HL-60/S4 treated with retinoic acid at 250 ng/mL for 4 days and 3 days (cell line): ENCODE results near the gene HACD2.

Experiments used
- in situ Hi-C: fragments of 300-500 bp; cut with MboI; formaldehyde crosslinking; loops from 2 replicates; pipeline ENCODE4 v1.7.0; 2022; ENCODE audit warnings: low sequenced_read_pairs

HACD2 gene

DNA sequence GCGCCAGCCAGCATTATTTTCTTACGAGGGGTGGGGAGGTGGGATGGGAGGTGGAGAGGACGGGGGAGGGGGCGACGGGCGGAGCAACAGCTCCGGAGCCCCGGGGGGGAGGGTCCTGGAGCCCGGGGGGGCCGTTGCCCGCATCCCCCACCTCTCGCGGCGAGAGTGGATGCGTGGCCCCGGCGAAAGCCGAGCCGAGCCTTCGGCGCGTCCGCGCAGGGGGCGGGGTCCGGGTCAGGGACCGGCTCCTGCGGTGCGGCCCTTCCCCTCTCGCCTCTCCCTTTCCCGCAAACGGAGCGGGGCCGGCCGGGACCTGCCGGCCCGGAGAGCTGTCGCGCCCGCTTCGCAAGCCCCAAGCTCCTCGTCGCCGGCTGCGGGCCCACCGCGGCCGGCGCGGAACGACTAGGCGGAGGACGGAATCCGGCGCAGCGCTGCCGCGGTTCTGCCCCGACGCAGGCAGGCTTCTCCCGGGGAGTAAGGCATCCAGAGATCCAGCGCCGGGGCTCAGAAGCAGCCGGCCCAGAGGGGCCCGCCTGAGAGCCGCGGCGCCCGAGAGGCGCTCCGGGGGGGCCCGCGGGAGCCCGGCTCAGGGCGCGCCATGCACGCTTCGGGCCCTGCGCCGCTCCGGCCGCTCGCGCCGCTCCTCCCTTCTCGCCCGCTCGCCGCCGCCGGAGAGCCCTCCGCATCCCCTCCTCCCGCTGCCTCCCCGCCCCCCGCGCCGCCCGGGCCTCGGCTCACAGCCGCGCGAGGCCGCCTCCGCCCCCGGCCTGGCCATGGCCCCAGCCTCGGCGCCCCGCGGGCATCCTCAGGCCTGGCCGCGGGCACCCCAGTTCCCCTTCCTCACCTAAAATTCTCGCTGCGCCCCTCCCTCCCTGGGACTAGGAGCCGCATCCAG is 135.5 kb downstream of the HACD2 start:
- in situ Hi-C loops = no loop called here

DNA sequence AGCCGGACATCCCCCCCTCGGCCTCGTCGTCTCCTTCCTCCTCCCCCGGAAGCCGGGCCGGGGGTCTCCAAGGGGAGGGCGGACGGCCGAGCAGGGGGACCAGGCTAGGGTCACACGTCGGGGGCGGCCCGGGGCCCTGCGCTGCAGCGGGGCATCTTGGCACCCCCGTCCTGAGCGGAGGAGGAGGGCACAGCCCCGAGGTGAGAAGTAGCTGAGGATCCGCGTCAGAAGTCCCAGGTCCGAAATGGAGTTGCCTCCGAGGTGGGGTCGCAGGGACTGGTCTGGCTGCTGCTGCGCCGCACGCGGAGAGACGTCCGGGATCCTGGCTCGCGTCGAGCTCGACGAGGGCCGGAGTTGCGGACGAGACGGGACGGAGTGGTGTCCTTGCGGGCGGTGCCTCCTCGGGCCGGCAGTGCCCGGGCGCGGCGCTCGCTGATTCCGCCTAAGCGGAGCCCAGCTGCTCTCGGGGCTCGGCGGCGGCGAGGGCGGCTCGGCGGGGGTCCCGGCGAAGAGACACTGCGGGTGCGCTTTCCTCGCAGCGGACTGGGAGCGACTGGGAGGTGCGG is 136.2 kb downstream of the HACD2 start, which contains the start of gene ADCY5:
ADCY5 (minus strand) TSS at position 555 of the 566 bp plus-strand sequence; CDS start at position 10, 545 bp downstream.
- in situ Hi-C loops = no loop called here

DNA sequence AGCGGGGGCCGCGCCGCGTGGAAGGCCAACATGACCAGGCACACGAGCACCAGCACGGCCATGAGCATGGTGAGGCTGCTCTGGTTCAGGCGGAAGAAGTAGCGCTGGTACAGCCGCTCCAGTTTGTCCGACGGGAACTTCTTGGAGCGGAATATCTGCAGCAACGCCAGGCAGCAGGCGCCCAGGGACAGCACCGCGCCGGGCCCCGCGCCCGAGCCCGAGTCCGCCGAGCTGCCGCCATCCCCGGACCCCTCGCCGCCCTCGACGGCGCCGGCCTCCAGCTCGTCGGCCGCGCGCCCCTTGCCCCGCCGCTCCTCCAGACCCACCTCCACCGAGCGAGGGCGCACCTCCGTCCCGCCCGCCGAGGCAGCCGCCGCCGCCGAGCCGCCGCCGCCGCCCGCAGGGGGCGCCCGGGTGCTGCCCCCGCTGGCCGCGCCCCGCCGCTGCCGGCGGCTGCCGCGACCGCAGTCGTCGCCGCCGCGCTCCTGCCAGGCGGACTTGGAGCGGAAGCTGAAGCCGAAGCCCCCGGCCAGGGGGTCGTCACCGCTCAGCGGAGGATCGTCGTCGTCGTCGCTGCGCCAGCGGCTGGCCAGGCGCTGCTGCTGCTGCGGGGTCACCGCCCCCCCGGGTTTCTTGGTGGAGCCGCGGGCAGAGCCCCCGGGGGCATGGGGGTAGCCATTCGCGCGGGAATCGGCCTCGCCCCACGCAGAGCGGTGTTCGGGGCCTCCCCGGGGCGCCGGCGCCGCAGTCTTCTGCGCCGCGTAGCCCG is 136.9 kb downstream of the HACD2 start:
- in situ Hi-C loops = no loop called here

DNA sequence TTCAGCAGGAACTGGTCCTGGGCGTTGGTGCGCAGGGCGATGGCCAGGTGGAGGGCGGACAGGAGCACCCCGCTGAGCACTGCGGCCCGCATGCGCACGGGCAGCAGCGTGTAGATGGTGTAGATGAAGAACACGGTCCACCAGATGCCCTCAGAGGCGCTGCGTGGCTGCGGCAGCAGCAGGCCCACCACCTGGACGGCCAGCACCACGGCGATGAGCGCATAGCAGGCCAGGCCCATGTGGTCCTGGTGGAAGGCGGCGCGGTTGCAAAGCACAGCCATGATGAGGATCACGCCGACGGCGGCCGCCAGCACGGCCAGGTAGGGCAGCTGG is 137.5 kb downstream of the HACD2 start:
- in situ Hi-C loops = no loop called here

DNA sequence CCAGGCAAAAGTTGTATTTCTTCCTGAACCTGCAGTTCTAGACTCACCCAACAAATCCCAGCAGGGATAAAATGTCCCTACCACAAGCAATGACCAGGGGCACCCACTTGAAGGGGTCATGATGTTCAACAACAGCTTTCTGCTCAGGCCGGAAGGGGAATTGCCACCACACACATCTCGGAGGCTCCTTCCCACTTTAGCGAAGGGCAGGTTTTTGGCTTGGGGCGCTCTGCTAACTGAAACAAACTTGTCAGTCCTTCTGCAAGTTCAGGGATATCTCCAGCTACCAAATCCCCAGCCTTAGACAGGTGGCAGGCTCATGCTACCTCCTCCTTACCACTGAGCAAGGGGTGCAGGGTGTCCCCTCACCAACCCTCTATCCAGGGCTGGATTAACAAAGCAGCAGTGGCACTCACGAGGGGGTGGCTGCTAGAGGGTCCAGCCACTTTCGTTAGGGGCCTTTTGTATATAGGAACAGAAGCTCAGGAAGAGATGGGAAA is 138.2 kb downstream of the HACD2 start:
- in situ Hi-C loops = no loop called here

DNA sequence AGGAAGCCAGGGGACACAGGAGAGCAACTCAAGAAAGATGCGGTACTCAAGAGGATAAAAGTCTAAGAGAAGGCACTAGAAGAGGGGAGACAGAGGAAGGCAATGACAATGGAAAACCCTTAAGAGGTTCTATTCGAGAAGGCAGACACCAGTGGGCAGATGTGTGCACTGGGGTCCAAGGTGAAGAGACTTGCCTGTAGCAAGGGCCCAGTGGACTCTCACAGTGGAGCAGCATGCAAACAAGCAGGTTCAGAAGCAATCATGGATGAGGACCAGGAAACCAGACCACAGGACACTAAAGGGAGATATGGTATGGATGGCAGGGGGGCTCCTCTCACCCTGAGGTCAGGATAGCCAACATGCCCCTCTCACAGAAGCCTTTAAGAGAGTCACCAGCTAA is 138.6 kb downstream of the HACD2 start:
- in situ Hi-C loops = no loop called here

DNA sequence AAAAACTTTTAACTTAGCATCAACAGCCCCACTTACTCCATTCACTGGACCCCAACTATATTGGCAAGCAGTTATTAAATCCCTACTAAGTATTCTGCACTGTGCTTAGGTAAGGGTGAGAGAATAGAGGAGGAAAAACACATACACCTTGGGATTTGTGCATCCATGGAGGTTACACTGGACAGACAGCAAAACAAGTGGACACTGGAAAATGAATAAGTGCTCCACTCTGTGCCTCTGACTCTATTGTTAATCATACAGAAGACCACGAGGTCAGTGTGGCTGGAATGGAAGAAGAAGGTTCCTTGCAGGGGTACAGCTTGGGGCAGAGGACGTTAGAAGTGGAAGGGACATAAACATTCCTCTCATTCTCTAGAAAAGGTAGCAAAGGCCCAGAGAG is 139.2 kb downstream of the HACD2 start:
- in situ Hi-C loops = no loop called here

DNA sequence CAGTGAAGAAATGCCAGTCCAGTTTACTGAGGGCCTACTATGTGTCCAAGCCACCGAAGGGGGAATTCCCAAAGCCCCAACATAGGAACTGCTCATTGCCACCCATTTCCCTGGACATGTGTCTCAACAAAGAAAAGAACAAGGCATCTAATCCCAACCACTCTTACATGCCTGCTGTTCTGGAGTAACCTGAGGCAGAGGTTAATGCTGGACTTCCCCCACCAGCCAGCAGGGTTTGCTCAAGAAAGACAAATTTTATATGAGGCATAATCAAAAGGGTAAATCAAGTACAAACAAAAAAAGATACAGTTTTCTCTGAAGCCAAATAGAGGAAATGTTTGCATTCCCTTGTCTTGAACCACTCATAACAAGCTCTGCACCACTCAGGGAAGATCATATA is 140.1 kb downstream of the HACD2 start:
- in situ Hi-C loops = no loop called here

DNA sequence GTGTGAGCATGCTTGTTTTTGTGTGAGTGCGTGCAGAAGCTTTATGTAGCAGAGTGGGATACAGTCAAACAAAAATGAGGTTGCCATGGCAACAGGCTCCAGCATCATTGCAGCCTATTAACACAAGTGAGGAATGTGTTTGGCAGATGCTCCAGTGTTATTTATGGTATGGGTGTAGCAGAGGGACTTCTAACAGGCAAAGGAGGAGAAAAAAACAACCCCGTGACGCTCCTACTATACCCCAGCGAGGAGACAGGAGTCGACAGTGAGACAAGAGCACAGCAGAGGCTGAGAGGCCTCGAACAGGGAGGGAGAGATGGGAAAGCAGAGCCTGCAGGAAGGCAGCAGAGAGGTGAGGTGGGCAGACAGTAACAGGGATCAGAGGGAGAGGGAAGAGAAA is 140.8 kb downstream of the HACD2 start:
- in situ Hi-C loops = no loop called here

DNA sequence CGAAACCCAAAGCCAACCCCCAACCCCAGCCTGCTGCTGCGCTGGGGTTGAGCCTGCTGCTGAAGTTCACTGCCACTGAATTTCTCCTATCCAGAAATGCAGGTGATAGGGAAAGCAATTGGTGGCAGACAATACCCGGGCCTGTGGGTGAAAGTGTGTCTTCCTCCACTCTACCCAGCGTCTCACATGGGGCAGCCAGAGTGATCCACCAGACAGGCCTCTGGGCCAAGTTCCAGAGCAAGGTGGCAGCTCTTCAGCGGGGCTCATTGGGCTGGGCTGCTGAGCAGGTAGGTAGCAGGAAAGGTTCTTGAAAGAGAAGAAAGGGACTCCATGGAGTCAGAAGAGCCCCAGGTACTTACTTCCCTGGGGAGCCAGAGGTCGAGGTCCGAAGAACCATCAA is 141.9 kb downstream of the HACD2 start:
- in situ Hi-C loops = no loop called here

DNA sequence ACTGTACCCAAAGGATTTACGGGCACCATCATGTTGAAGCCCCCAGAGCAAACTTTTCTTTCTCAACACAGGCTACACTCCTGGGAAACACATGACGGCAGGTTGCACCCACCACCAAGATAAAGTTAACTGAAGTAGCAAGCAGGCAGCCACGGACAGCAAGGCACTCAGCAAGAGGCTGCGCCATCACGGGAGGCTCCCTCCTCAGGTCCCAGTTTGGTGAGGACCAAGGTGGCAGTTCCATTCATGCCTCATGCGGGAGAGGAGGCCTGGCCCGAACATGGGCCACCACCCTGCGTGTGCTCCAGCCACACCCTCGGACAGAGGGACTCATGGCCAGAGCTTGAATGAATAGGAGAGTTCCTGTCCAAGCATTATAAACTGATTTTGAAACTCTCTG is 142.7 kb downstream of the HACD2 start:
- in situ Hi-C loops = no loop called here
